Measurements from ENCODE around the gene DYRK1B.
"Not testable (repeated sequence)": the region's sequence is repeated elsewhere in the genome, so short reads cannot be mapped to it uniquely, and the experiment has no call there.

The DYRK1B gene

DNA sequence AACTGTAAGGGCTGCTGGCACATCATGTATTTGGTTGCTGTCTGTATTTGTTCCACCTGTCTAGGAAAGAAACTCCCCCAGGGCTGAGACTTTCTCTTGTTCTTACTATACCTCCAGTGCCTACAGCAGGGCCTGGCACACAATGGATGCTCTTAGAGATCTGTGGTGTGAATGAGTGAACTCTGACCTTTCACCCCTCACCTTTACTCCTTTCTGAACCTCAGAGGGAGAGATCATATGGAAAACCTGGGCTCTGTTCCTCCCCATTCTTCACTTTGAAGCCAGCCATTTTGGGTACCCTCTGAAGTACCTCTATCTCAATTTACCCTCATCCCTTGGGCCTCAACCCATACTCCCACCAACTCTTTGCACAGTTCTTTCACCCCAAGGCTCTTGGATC is 3.1 kb downstream of the DYRK1B start:
- DNase-seq (ENCODE audit: low read depth, low spot score) = no peak

GRCh38 chr19:39830406-39830805 is 3.6 kb downstream of the DYRK1B start:
- no peak for DNase-seq (ENCODE audit: low read depth, low spot score)

DNA sequence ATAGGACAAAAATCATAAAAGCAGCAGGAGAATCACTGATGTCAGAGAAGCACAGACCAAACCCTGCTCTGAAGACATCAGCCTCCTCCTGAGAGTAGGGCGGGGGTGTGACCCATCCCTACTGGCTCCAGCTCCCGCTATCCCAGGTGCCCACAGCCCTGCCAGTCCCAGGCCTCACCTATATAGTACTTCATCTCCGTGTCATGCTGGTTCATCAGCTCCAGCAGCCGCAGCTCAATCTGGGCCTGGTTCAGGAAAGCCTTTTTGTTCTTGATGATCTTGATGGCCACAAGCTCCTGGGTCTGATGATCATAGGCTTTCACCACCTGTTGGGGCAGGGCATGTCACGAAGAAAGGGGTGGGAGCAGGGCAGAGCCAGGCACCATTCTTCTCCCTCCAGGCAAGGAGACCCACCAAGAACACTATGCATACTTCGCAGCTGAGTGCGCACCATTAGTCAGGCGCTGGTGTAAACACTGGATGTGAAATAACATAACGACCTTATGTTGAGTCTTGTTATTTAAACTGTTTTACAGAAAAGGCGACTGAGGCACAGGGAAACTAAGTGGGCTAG is 4.2 kb downstream of the DYRK1B start:
- no peak for DNase-seq (ENCODE audit: low read depth, low spot score)

- DNase-seq (ENCODE audit: low read depth, low spot score) = no peak
Measured at GRCh38 chr19:39828654-39829032, 5.3 kb downstream of the DYRK1B start.

- DNase-seq (ENCODE audit: low read depth, low spot score) = no peak
Measured at GRCh38 chr19:39828015-39828653, 5.8 kb downstream of the DYRK1B start.

DNA sequence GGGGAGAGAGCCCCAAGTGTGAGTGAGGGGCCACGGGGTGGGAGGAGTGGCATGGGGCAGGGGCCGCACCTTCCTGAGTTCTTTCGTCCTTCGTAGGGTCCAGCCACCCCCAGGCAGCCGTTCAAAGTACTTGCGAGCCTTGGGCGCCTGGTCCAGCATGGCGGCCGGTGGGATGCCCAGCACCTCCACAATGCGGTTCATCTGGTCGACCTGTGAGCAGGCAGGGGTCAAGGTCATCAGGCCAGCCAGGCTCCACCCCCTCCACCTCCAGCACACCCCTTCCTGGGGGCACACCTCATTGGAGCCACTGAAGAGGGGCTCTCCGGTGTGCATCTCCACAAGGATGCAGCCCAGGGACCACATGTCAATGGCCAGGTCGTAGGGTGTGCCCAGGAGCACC is 6.7 kb downstream of the DYRK1B start:
- DNase-seq (ENCODE audit: low read depth, low spot score) = no peak

DNA sequence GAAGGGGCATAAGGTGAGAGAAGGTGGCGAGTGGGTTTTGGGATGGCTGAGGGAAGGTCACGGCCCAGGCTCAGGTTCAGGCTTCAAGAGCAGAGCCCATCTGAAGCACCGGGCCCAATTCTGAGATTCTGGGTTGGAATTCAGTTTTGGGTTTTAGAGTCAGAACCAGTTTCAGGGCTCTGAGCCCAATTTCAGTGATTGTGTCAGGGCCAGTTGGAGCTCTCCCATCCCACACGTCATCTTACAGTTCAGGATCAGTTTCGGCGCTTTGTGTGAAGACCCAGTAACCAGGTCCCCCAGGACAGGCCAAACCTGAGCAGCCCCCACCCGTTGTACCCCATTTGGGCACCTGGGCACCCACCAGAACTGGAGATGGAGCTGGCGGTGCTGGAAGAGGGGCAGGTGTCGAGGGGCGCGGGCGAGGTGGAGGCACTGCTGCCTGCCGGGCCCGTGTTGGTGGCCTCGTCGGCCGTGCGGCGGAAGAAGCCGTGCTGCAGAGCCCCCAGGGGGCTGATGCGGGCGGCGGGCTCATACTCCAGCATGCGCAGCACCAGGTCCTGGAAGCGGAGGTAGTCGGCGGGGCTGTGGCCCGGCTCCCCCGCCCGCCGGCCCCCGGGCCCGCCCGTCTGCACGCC is 7.5 kb downstream of the DYRK1B start:
- no peak for DNase-seq (ENCODE audit: low read depth, low spot score)

GRCh38 chr19:39825531-39826076 is 8.4 kb downstream of the DYRK1B start:
- DNase-seq (ENCODE audit: low read depth, low spot score) = no peak

DNA sequence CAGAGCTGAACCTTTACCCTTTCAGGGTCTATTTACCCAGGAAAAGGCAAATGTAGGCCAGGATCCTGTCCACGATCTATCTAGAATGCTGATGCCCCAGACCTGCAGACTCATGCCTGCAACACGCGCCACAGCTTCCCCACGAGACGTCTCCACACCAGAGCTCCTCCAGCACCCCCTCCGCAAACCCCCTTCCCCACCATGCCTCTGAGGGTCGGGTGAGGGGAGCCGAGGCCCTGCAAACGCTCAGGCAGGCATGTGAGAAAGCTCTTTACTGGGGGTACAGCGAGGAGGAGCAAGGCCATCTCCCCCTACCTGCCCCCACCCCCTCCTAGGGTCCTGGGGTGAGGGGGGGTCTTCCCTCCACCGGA is 8.9 kb downstream of the DYRK1B start:
- DNase-seq (ENCODE audit: low read depth, low spot score) = no peak

GRCh38 chr19:39824143-39825092 is 9.5 kb downstream of the DYRK1B start:
- DNase-seq (ENCODE audit: low read depth, low spot score) = peak; percentile 91

DNA sequence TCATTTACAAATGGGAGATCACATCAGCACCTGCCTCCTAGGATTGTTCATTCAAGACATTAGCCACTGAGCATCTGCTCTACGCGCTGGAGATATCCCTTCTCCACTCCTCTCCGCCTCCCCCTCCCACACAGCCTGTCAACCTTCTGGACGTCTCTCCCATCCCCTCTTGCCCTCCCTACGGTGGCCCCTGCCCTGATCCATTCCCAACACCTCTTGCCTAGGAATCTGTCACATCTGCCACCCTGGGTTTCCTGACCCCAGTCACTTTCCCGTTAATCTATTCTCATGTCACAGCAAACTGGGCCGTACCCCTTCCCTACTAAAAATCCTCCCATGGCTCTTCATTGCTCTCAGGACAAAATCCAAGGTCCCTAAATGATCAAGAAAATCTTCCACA is 10.3 kb downstream of the DYRK1B start:
- DNase-seq (ENCODE audit: low read depth, low spot score) = no peak

- no peak for DNase-seq (ENCODE audit: low read depth, low spot score)
Measured at GRCh38 chr19:39820696-39821095, 13.3 kb downstream of the DYRK1B start.

GRCh38 chr19:39819786-39820185 is 14.2 kb downstream of the DYRK1B start:
- DNase-seq (ENCODE audit: low read depth, low spot score) = no peak

DNA sequence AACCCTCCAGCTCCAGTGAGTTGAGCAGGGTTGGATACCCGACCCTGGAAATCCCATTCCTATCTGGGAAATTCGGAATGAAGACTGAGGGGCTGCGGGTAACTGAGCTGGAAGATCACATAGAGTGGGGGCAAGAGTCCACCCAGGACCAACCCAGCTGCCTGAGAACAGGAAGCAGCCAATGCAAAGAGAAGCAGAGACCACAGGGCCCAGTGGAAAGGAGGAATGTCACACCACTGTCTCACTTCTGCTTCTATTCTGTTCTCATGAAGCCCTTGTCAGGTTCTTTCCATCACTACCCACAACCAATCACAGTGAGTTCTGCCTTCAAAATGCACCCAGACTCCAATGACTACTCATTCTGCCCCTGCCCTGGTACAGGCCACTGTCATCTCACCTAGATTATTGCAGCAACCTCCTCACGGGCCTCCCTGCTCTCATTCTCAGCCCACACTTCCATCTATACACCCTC is 15.3 kb downstream of the DYRK1B start:
- DNase-seq (ENCODE audit: low read depth, low spot score) = no peak

DNA sequence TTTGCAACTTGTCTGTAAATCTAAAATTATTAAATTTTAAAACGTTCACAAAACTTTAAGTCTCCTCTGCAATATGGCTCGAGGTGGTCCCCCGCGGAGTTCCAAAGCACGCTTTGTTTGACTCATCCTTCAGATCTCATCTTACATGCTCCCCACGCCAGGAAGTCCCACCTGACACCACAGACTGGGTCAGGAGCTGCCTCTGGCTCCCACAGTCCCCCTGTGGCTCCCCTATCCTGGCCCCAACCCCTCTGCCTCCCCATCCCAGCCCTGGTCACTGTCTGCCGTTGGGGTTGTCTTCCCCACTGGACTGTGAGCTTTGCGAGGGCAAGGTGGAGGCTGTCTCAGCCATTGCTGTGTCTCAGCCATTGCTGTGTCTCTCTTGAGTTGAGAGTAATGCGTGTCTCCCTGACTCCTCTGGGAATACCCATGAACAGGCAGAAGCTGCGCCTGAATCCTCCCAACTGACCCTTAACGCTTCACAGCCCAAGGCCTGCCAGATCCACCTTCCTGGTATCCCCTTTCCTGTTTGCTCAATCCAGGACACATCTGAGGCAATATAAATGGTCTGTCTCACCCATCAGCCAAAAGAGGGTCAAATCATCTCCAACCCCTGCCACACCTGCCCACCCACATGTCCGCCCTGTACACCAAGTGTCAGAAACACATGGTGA is 15.9 kb downstream of the DYRK1B start:
- no peak for DNase-seq (ENCODE audit: low read depth, low spot score)

DNA sequence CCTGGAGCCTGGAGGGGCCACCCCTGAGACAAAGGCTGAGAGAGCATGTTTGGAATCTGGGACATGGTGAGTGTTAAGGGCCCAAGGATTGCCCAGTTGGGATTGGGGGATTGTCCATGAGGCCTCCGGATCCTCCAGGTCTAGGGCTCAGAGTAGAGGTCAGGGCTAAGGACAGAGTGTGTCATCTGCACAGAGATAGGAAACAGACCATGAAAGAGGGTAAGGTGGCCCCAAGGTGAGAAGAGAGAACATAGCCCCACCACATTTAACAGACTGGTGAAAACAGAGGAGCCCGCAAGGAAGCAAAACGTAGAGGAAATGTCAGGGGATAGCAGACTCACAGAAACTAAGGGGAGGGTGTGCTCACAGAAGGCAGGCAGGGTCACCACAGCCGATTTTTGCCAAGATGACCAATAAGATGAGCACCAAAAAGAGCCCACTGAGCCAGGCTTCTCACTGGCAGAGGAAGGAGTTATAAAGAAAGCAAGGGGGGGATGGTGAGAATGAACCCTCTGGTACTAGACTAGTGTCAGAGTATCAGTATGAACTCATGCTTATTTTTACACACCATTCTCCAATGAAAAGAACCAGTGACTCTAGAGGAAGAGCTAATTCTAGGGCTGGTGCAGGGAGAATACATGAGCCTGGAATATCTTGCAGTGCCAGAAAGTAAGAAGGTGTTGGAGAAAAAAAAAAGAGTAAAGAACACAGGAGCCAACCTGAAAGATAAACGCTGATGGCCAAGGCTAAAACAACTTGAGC is 17.5 kb downstream of the DYRK1B start:
- no peak for DNase-seq (ENCODE audit: low read depth, low spot score)

DNA sequence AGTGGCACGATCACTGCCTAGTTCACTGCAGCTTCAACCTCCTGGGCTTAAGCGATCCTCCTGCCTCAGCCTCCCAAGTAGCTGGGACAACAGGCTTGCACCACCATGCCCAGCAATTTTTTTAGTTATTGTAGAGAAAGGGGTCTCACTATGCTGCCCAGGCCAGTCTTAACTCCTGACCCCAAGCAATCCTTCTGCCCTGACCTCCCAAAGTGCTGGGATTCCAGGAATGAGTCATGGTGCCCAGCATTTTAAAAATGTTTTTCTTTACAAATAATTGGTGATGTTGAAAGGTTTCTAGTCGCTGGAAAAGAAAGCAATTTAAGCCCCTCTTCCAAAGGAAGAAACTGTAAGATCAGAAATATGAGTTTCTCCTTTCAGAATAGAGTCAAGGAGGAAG is 19.4 kb downstream of the DYRK1B start:
- DNase-seq (ENCODE audit: low read depth, low spot score) = no peak

- not testable (repeated sequence) for DNase-seq (ENCODE audit: low read depth, low spot score)
Measured at GRCh38 chr19:39814111-39814510, 19.9 kb downstream of the DYRK1B start.

GRCh38 chr19:39813264-39813993 is 20.5 kb downstream of the DYRK1B start:
- DNase-seq (ENCODE audit: low read depth, low spot score) = no peak

GRCh38 chr19:39811064-39811463 is 22.9 kb downstream of the DYRK1B start:
- DNase-seq (ENCODE audit: low read depth, low spot score) = no peak
